GM13977 (cell line): ENCODE results near the gene HRH1.
"Not testable (repeated sequence)": the region's sequence is repeated elsewhere in the genome, so short reads cannot be mapped to it uniquely, and the experiment has no call there.

Experiments used
- DNase-seq: peaks from one replicate; pipeline ENCODE4 v3.0.0; 2012; ENCODE audit warnings: low spot score
- CTCF ChIP-seq: IDR thresholded peaks from 2 replicates; pipeline ENCODE4 v1.5.1; 2012; ENCODE audit warnings: mild to moderate bottlenecking, control low read depth; ENCODE audit not compliant: insufficient read depth; ENCODE audit errors: extremely low read depth, missing control alignments
- in situ Hi-C: fragments of 300-500 bp; cut with MboI; formaldehyde crosslinking; loops from one replicate; pipeline ENCODE4 v1.12.0; 2022; ENCODE audit warnings: low sequenced_read_pairs, low pct_unique_long_range_greater_than_20kb, mixed read lengths, inconsistent platforms; ENCODE audit not compliant: unreplicated experiment

Gene HRH1

GRCh38 chr3:11201251-11202019, 47.1 kb downstream of the HRH1 start:
- TF ChIP-seq CTCF, result no peak
- no peak for DNase-seq
- in situ Hi-C loops, result no loop called here

GRCh38 chr3:11203961-11204360, 49.7 kb downstream of the HRH1 start:
- in situ Hi-C loops, result no loop called here
- no peak for DNase-seq
- no peak for TF ChIP-seq CTCF

GRCh38 chr3:11204697-11205348, 50.5 kb downstream of the HRH1 start:
- no peak for DNase-seq
- no peak for TF ChIP-seq CTCF
- in situ Hi-C loops, result no loop called here

GRCh38 chr3:11205881-11206280, 51.6 kb downstream of the HRH1 start:
- in situ Hi-C loops, DNase-seq: not testable (repeated sequence)

GRCh38 chr3:11206316-11206715, 52.0 kb downstream of the HRH1 start:
- DNase-seq, result no peak
- in situ Hi-C loops, result no loop called here
- TF ChIP-seq CTCF, result no peak

GRCh38 chr3:11206953-11207352, 52.7 kb downstream of the HRH1 start:
- no peak for TF ChIP-seq CTCF
- in situ Hi-C loops, result no loop called here
- no peak for DNase-seq
